Stimulated activated CD8-positive, alpha-beta memory T cell treated with anti-CD3 and anti-CD28 coated beads, Interleukin-2, amount 100 ng/mL, for 1 hour (primary cell): ENCODE measurements around the gene IRF2BP2.

Experiments
- DNase-seq, 2 donors: peaks; one replicate each; pipeline ENCODE4 v3.0.0-alpha.2; 2020; ENCODE audit warnings: low read depth in 2 of 2

IRF2BP2 gene

GRCh38 chr1:234584420-234584805 lies 25.6 kb downstream of the IRF2BP2 start:
- no peak for DNase-seq

GRCh38 chr1:234583755-234584419 lies 26.1 kb downstream of the IRF2BP2 start:
- DNase-seq, result no peak

- DNase-seq, result no peak
Observed at GRCh38 chr1:234582681-234583301, 27.2 kb downstream of the IRF2BP2 start.

GRCh38 chr1:234582186-234582585 lies 27.8 kb downstream of the IRF2BP2 start:
- DNase-seq, result no peak

- no peak for DNase-seq
Observed at GRCh38 chr1:234581063-234581714, 28.8 kb downstream of the IRF2BP2 start.

- DNase-seq, result no peak
Observed at GRCh38 chr1:234579967-234580366, 30.0 kb downstream of the IRF2BP2 start.

- DNase-seq, result no peak
Observed at GRCh38 chr1:234578735-234579134, 31.2 kb downstream of the IRF2BP2 start.

GRCh38 chr1:234578087-234578486 lies 31.9 kb downstream of the IRF2BP2 start:
- no peak for DNase-seq

- no peak for DNase-seq
Observed at GRCh38 chr1:234573711-234574299, 36.2 kb downstream of the IRF2BP2 start.

GRCh38 chr1:234572966-234573365 lies 37.0 kb downstream of the IRF2BP2 start:
- DNase-seq, result no peak

- no peak for DNase-seq
Observed at GRCh38 chr1:234571702-234572101, 38.3 kb downstream of the IRF2BP2 start.

- DNase-seq, result no peak
Observed at GRCh38 chr1:234570329-234571120, 39.5 kb downstream of the IRF2BP2 start.

GRCh38 chr1:234568345-234568744 lies 41.6 kb downstream of the IRF2BP2 start:
- DNase-seq, result no peak

- no peak for DNase-seq
Observed at GRCh38 chr1:234565132-234565531, 44.8 kb downstream of the IRF2BP2 start.

GRCh38 chr1:234564035-234565029 lies 45.6 kb downstream of the IRF2BP2 start:
- DNase-seq, result no peak

GRCh38 chr1:234562334-234562733 lies 47.6 kb downstream of the IRF2BP2 start:
- DNase-seq, result no peak

GRCh38 chr1:234561319-234561718 lies 48.7 kb downstream of the IRF2BP2 start:
- DNase-seq, result no peak

- no peak for DNase-seq
Observed at GRCh38 chr1:234559902-234560676, 49.9 kb downstream of the IRF2BP2 start.

- no peak for DNase-seq
Observed at GRCh38 chr1:234559152-234559901, 50.7 kb downstream of the IRF2BP2 start.
